ENCODE measurements around the gene VAMP5. TPM values are rescaled to one million over a fixed set of nuclear protein-coding genes. Genes with fewer than 3 reads are reported as not detected.

The VAMP5 gene
- total and polyA plus RNA-seq, 2 experiments from 2014 or later: 0.87 to 7.8 TPM

GRCh38 chr2:85542777-85543176, 41.5 kb upstream of the VAMP5 start:
- Mint-ChIP-seq H3K4me3 (peak overlapping the region; percentile 98), H3K27me3 (ENCODE audit: insufficient read depth, low read depth, poor library complexity) (peaks cover 22% of the 10 kb centered on the region), H3K9me3 (no peaks in the 10 kb centered on the region), H3K4me1 (peaks cover 34% of the 10 kb centered on the region), H3K27ac (peak overlapping the region; percentile 45), H3K36me3 (ENCODE audit: low read depth) (peaks cover 81% of the 10 kb centered on the region)
- DNase-seq (ENCODE audit: low spot score) (no peak), ATAC-seq (no peak)
- H3K27ac ChIP-seq (ENCODE audit: low read depth): peak overlapping the region; percentile 100
- no peak overlapping the region for H2AFZ ChIP-seq
- peaks cover 76% of the 10 kb centered on the region for H3F3A ChIP-seq (replicated peaks; ENCODE audit: low read depth)
- no peaks in the 10 kb centered on the region for H3K27me3 ChIP-seq (ENCODE audit: insufficient read depth)
- peaks cover 38% of the 10 kb centered on the region for H4K20me1 ChIP-seq (replicated peaks; ENCODE audit: insufficient read depth)
- peaks cover 16% of the 10 kb centered on the region for H3K4me1 ChIP-seq (ENCODE audit: insufficient read depth)
- H3K79me2 ChIP-seq (replicated peaks; ENCODE audit: insufficient read depth): peaks cover 44% of the 10 kb centered on the region
- H3K36me3 ChIP-seq (ENCODE audit: insufficient read depth): peaks cover 59% of the 10 kb centered on the region
- peak overlapping the region; percentile 17; the same call in 1 of the 2 replicates for H3K4me3 ChIP-seq
- TF ChIP-seq POLR2AphosphoS5 (IDR thresholded peaks at IDR 0.05; ENCODE audit: low read depth) (no peak), EZH2 (IDR thresholded peaks at IDR 0.05; ENCODE audit: low read depth, unreplicated experiment) (no peak), NANOG (IDR thresholded peaks at IDR 0.05; ENCODE audit: borderline replicate concordance) (no peak), ZNF462 (CRISPR knock-in tag; IDR thresholded peaks at IDR 0.05) (no peak), ZNF114 (CRISPR knock-in tag; IDR thresholded peaks at IDR 0.05) (no peak), REST (IDR thresholded peaks at IDR 0.05; ENCODE audit: unreplicated experiment) (no peak), JUNB (IDR thresholded peaks at IDR 0.05; ENCODE audit: unreplicated experiment) (no peak), ETS1 (IDR thresholded peaks at IDR 0.05) (no peak), ZNF331 (CRISPR knock-in tag; IDR thresholded peaks at IDR 0.05; ENCODE audit: low read depth) (no peak), STAT1 (IDR thresholded peaks at IDR 0.05; ENCODE audit: unreplicated experiment) (no peak), CTCF (conservative IDR thresholded peaks at IDR 0.05; ENCODE audit: low read depth in 2 of 2) (no peak), EZH2phosphoT487 (IDR thresholded peaks at IDR 0.05; ENCODE audit: unreplicated experiment) (no peak), CREB1 (CRISPR knock-in tag; IDR thresholded peaks at IDR 0.05; ENCODE audit: low read depth) (no peak)
- H3K9me2 ChIP-seq (ENCODE audit: insufficient read depth): no peaks in the 10 kb centered on the region
- H3K4me2 ChIP-seq: peak overlapping the region; percentile 96; the same call in 1 of the 2 replicates

All from GM23338 (cell line).